NCI-H774 (cell line): Measurements from ENCODE around the gene IRS1.

Experiments
- DNase-seq: peaks from one replicate; lab custom pipeline; 2025; lab: John Stamatoyannopoulos, UW

Gene IRS1

GRCh38 chr2:226726546-226726945 is 73.1 kb downstream of the IRS1 start:
- DNase-seq, result no peak

GRCh38 chr2:226725126-226725860 is 74.3 kb downstream of the IRS1 start:
- DNase-seq, result no peak

- DNase-seq, result no peak
These were observed 78.1 kb downstream of the IRS1 start for GRCh38 chr2:226721541-226721940.

GRCh38 chr2:226720948-226721347 is 78.7 kb downstream of the IRS1 start:
- DNase-seq, result no peak

GRCh38 chr2:226717719-226718118 is 81.9 kb downstream of the IRS1 start:
- DNase-seq, result no peak

- DNase-seq, result no peak
These were observed 83.5 kb downstream of the IRS1 start for GRCh38 chr2:226716126-226716525.

- no peak for DNase-seq
These were observed 84.2 kb downstream of the IRS1 start for GRCh38 chr2:226715347-226715990.

- no peak for DNase-seq
These were observed 86.7 kb downstream of the IRS1 start for GRCh38 chr2:226712941-226713340.

GRCh38 chr2:226711606-226712296 is 87.9 kb downstream of the IRS1 start:
- no peak for DNase-seq

GRCh38 chr2:226707499-226707898 is 92.1 kb downstream of the IRS1 start:
- no peak for DNase-seq

GRCh38 chr2:226705965-226706364 is 93.7 kb downstream of the IRS1 start:
- DNase-seq, result no peak

GRCh38 chr2:226705133-226705886 is 94.3 kb downstream of the IRS1 start:
- DNase-seq, result no peak

- no peak for DNase-seq
These were observed 96.1 kb downstream of the IRS1 start for GRCh38 chr2:226703514-226703913.

GRCh38 chr2:226702376-226702775 is 97.2 kb downstream of the IRS1 start:
- DNase-seq, result no peak

GRCh38 chr2:226701052-226701451 is 98.6 kb downstream of the IRS1 start:
- peak; percentile 8 for DNase-seq

GRCh38 chr2:226699321-226699720 is 100.3 kb downstream of the IRS1 start:
- DNase-seq, result no peak

GRCh38 chr2:226698671-226699070 is 100.9 kb downstream of the IRS1 start:
- no peak for DNase-seq

- DNase-seq, result no peak
These were observed 104.9 kb downstream of the IRS1 start for GRCh38 chr2:226694586-226695284.

GRCh38 chr2:226694149-226694548 is 105.5 kb downstream of the IRS1 start:
- DNase-seq, result no peak

GRCh38 chr2:226693521-226693920 is 106.1 kb downstream of the IRS1 start:
- no peak for DNase-seq

- DNase-seq, result no peak
These were observed 107.0 kb downstream of the IRS1 start for GRCh38 chr2:226692521-226693126.
